CD1c-positive myeloid dendritic cell (primary cell): ENCODE data around the gene TIMM9.
A peak's percentile ranks its signal among the peaks of the same experiment; 100 is the strongest.
"Not testable (repeated sequence)": the region's sequence is repeated elsewhere in the genome, so short reads cannot be mapped to it uniquely, and the experiment has no call there.

Experiments used
- DNase-seq: peaks from one replicate; pipeline ENCODE4 v3.0.0-alpha.2; 2016; ENCODE audit errors: extremely low spot score

The TIMM9 gene

GRCh38 chr14:58398495-58398894, 28.8 kb downstream of the TIMM9 start:
- no peak for DNase-seq

GRCh38 chr14:58397156-58397555, 30.2 kb downstream of the TIMM9 start:
- DNase-seq, result no peak

GRCh38 chr14:58395812-58396788, 31.2 kb downstream of the TIMM9 start, which contains the start of gene TOMM20L:
Gene TOMM20L, plus strand, starts transcription at chr14:58395930. Its CDS starts 28 bp downstream, at chr14:58395958.
- DNase-seq, result peak; percentile 83

- no peak for DNase-seq
Measured at GRCh38 chr14:58395562-58395811, 31.8 kb downstream of the TIMM9 start.

- DNase-seq, result no peak
Measured at GRCh38 chr14:58390830-58391229, 36.5 kb downstream of the TIMM9 start.

GRCh38 chr14:58376791-58377190, 50.5 kb downstream of the TIMM9 start:
- no peak for DNase-seq

GRCh38 chr14:58368956-58369355, 58.4 kb downstream of the TIMM9 start:
- no peak for DNase-seq

- no peak for DNase-seq
Measured at GRCh38 chr14:58367296-58367695, 60.0 kb downstream of the TIMM9 start.

- no peak for DNase-seq
Measured at GRCh38 chr14:58364316-58364715, 63.0 kb downstream of the TIMM9 start.

- DNase-seq, result peak; percentile 8
Measured at GRCh38 chr14:58362798-58363412, 64.4 kb downstream of the TIMM9 start.

GRCh38 chr14:58362272-58362671, 65.1 kb downstream of the TIMM9 start:
- DNase-seq, result not testable (repeated sequence)
